ENCODE data around the gene CLCF1. TPM values are rescaled to one million over a fixed set of nuclear protein-coding genes. Genes with fewer than 3 reads are reported as not detected.

The CLCF1 gene
- total and polyA plus RNA-seq, 10 of the 15 experiments (the other 5 are each of a cell fraction or from before 2014, with no cell fraction given): 0.16 to 2.1 (median 0.63) TPM; not detected in 1

- TF ChIP-seq BACH1 (IDR thresholded peaks at IDR 0.05; ENCODE audit: borderline replicate concordance): peak; percentile 14; the same call in 1 of the 2 replicates
- TF ChIP-seq MAX (IDR thresholded peaks at IDR 0.05; ENCODE audit: low read depth, low read length): no peak; the same call in 1 of the 2 replicates
- TF ChIP-seq ESRRA (IDR thresholded peaks at IDR 0.05; ENCODE audit: low read length): no peak
- TF ChIP-seq ZNF274 (IDR thresholded peaks at IDR 0.05; ENCODE audit: insufficient read depth, insufficient read length): no peak
- no peak for TF ChIP-seq HDGF (IDR thresholded peaks at IDR 0.05)
- peak; percentile 84; the same call in 1 of the 2 replicates for TF ChIP-seq MLLT1 (IDR thresholded peaks at IDR 0.05)
- no peak for TF ChIP-seq NFYB (IDR thresholded peaks at IDR 0.05; ENCODE audit: insufficient read depth, low read depth, low read length)
- TF ChIP-seq POLR2AphosphoS5 (IDR thresholded peaks at IDR 0.05; ENCODE audit: low read length): peak; percentile 82
- no peak for TF ChIP-seq NFIC (IDR thresholded peaks at IDR 0.05; ENCODE audit: low read depth, low read length)
- no peak for TF ChIP-seq ZNF217 (IDR thresholded peaks at IDR 0.05)
- no peak for TF ChIP-seq NR2C2 (IDR thresholded peaks at IDR 0.05; ENCODE audit: borderline replicate concordance, control insufficient read depth, insufficient read length, low read depth)
- TF ChIP-seq YBX1 (IDR thresholded peaks at IDR 0.05): no peak
- 0 out of 2 replicates have a peak, but pooled peaks have one; percentile 26 for TF ChIP-seq ZBED1 (IDR thresholded peaks at IDR 0.05; ENCODE audit: borderline replicate concordance)
- no peak for TF ChIP-seq ATF2 (IDR thresholded peaks at IDR 0.05; ENCODE audit: low read length)
- no peak for TF ChIP-seq RFX5 (IDR thresholded peaks at IDR 0.05; ENCODE audit: low read depth, low read length)
- no peak for TF ChIP-seq FOXM1 (IDR thresholded peaks at IDR 0.05; ENCODE audit: low read depth, low read length)
- 0 out of 2 replicates have a peak, but pooled peaks have one; percentile 78 for TF ChIP-seq GATAD2B (conservative IDR thresholded peaks at IDR 0.05; ENCODE audit: low read depth)
- no peak for TF ChIP-seq JUND (IDR thresholded peaks at IDR 0.05; ENCODE audit: low read depth, low read length)
- TF ChIP-seq ZBTB4 (CRISPR knock-in tag; IDR thresholded peaks at IDR 0.05): no peak
- no peak for TF ChIP-seq REST (IDR thresholded peaks at IDR 0.05; ENCODE audit: low read depth, low read length)
- TF ChIP-seq LARP7 (IDR thresholded peaks at IDR 0.05): 0 out of 2 replicates have a peak, but pooled peaks have one; percentile 84
Observed at GRCh38 chr11:67352546-67353316, 20.7 kb downstream of the CLCF1 start (continued).
